ENCODE data around the gene C1orf232. TPM values are rescaled to one million over a fixed set of nuclear protein-coding genes. Genes with fewer than 3 reads are reported as not detected.

C1orf232 gene
- total and polyA plus RNA-seq, 9 of the 15 experiments (the other 6 are each of a cell fraction or from before 2014, with no cell fraction given): not detected

DNA sequence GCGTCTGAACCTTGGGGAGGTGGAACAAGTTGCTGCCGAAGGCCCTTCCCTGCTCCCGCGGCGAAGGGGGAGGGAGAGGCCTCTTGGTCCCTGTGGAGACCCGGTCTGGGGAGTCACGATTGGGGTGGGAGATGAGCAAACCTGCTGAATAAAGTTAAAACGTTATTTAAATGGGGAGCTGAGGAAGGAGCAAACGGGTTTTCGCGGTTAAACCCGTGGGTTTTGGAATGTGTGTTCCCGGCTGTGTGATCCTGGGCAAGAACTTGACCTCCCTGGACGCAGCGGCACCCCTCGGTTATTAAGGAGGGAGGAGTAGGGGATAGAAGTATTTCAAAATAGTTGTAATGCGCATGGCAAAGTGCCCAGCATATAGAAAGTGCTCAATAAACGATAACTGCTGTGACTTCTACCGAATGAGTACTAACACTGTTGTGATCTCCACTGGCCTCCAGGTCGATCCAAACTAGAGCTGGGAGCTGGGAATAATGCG lies 6.5 kb downstream of the C1orf232 start (continued):
- TF ChIP-seq, protein P1, sequence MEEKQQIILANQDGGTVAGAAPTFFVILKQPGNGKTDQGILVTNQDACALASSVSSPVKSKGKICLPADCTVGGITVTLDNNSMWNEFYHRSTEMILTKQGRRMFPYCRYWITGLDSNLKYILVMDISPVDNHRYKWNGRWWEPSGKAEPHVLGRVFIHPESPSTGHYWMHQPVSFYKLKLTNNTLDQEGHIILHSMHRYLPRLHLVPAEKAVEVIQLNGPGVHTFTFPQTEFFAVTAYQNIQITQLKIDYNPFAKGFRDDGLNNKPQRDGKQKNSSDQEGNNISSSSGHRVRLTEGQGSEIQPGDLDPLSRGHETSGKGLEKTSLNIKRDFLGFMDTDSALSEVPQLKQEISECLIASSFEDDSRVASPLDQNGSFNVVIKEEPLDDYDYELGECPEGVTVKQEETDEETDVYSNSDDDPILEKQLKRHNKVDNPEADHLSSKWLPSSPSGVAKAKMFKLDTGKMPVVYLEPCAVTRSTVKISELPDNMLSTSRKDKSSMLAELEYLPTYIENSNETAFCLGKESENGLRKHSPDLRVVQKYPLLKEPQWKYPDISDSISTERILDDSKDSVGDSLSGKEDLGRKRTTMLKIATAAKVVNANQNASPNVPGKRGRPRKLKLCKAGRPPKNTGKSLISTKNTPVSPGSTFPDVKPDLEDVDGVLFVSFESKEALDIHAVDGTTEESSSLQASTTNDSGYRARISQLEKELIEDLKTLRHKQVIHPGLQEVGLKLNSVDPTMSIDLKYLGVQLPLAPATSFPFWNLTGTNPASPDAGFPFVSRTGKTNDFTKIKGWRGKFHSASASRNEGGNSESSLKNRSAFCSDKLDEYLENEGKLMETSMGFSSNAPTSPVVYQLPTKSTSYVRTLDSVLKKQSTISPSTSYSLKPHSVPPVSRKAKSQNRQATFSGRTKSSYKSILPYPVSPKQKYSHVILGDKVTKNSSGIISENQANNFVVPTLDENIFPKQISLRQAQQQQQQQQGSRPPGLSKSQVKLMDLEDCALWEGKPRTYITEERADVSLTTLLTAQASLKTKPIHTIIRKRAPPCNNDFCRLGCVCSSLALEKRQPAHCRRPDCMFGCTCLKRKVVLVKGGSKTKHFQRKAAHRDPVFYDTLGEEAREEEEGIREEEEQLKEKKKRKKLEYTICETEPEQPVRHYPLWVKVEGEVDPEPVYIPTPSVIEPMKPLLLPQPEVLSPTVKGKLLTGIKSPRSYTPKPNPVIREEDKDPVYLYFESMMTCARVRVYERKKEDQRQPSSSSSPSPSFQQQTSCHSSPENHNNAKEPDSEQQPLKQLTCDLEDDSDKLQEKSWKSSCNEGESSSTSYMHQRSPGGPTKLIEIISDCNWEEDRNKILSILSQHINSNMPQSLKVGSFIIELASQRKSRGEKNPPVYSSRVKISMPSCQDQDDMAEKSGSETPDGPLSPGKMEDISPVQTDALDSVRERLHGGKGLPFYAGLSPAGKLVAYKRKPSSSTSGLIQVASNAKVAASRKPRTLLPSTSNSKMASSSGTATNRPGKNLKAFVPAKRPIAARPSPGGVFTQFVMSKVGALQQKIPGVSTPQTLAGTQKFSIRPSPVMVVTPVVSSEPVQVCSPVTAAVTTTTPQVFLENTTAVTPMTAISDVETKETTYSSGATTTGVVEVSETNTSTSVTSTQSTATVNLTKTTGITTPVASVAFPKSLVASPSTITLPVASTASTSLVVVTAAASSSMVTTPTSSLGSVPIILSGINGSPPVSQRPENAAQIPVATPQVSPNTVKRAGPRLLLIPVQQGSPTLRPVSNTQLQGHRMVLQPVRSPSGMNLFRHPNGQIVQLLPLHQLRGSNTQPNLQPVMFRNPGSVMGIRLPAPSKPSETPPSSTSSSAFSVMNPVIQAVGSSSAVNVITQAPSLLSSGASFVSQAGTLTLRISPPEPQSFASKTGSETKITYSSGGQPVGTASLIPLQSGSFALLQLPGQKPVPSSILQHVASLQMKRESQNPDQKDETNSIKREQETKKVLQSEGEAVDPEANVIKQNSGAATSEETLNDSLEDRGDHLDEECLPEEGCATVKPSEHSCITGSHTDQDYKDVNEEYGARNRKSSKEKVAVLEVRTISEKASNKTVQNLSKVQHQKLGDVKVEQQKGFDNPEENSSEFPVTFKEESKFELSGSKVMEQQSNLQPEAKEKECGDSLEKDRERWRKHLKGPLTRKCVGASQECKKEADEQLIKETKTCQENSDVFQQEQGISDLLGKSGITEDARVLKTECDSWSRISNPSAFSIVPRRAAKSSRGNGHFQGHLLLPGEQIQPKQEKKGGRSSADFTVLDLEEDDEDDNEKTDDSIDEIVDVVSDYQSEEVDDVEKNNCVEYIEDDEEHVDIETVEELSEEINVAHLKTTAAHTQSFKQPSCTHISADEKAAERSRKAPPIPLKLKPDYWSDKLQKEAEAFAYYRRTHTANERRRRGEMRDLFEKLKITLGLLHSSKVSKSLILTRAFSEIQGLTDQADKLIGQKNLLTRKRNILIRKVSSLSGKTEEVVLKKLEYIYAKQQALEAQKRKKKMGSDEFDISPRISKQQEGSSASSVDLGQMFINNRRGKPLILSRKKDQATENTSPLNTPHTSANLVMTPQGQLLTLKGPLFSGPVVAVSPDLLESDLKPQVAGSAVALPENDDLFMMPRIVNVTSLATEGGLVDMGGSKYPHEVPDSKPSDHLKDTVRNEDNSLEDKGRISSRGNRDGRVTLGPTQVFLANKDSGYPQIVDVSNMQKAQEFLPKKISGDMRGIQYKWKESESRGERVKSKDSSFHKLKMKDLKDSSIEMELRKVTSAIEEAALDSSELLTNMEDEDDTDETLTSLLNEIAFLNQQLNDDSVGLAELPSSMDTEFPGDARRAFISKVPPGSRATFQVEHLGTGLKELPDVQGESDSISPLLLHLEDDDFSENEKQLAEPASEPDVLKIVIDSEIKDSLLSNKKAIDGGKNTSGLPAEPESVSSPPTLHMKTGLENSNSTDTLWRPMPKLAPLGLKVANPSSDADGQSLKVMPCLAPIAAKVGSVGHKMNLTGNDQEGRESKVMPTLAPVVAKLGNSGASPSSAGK (IDR thresholded peaks at IDR 0.05): no peak
- TF ChIP-seq FOXA3 (CRISPR knock-in tag; conservative IDR thresholded peaks at IDR 0.05 in 1 of 2, IDR thresholded peaks at IDR 0.05 in 1 of 2): no peak
- TF ChIP-seq, protein P2, sequence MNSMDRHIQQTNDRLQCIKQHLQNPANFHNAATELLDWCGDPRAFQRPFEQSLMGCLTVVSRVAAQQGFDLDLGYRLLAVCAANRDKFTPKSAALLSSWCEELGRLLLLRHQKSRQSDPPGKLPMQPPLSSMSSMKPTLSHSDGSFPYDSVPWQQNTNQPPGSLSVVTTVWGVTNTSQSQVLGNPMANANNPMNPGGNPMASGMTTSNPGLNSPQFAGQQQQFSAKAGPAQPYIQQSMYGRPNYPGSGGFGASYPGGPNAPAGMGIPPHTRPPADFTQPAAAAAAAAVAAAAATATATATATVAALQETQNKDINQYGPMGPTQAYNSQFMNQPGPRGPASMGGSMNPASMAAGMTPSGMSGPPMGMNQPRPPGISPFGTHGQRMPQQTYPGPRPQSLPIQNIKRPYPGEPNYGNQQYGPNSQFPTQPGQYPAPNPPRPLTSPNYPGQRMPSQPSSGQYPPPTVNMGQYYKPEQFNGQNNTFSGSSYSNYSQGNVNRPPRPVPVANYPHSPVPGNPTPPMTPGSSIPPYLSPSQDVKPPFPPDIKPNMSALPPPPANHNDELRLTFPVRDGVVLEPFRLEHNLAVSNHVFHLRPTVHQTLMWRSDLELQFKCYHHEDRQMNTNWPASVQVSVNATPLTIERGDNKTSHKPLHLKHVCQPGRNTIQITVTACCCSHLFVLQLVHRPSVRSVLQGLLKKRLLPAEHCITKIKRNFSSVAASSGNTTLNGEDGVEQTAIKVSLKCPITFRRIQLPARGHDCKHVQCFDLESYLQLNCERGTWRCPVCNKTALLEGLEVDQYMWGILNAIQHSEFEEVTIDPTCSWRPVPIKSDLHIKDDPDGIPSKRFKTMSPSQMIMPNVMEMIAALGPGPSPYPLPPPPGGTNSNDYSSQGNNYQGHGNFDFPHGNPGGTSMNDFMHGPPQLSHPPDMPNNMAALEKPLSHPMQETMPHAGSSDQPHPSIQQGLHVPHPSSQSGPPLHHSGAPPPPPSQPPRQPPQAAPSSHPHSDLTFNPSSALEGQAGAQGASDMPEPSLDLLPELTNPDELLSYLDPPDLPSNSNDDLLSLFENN (IDR thresholded peaks at IDR 0.05; ENCODE audit: low read depth in 2 of 2, low read length in 2 of 2): no peak
- TF ChIP-seq, protein P3, sequence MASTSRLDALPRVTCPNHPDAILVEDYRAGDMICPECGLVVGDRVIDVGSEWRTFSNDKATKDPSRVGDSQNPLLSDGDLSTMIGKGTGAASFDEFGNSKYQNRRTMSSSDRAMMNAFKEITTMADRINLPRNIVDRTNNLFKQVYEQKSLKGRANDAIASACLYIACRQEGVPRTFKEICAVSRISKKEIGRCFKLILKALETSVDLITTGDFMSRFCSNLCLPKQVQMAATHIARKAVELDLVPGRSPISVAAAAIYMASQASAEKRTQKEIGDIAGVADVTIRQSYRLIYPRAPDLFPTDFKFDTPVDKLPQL (IDR thresholded peaks at IDR 0.05; ENCODE audit: extremely low read depth, insufficient read length): no peak
- peak; percentile 32 for TF ChIP-seq BRD9 (IDR thresholded peaks at IDR 0.05; ENCODE audit: low read depth, partially characterized antibody)
- TF ChIP-seq GABPB2 (CRISPR knock-in tag; conservative IDR thresholded peaks at IDR 0.05): no peak
- TF ChIP-seq ZNF217 (CRISPR knock-in tag; IDR thresholded peaks at IDR 0.05): no peak
- peak; percentile 54; the same call in 1 of the 2 replicates for TF ChIP-seq ETV5 (CRISPR knock-in tag; IDR thresholded peaks at IDR 0.05; ENCODE audit: low read depth)
